HEK293 (cell line): ENCODE measurements around the gene VRK3.
"Not testable (repeated sequence)": the region's sequence is repeated elsewhere in the genome, so short reads cannot be mapped to it uniquely, and the experiment has no call there.

Source experiments
- CTCF ChIA-PET: fragments of 350-600 bp; formaldehyde crosslinking; extraction: SDS; loops from one replicate; lab custom pipeline; 2021; ENCODE audit warnings: antibody characterized with exemption; lab: Yijun Ruan, JAX
- POLR2A ChIA-PET: fragments of 300-600 bp; formaldehyde crosslinking; extraction: SDS; loops from one replicate; lab custom pipeline; 2020; ENCODE audit warnings: antibody characterized with exemption, inconsistent platforms; lab: Yijun Ruan, JAX
- H3K27ac ChIP-seq: fragments of 200-500 bp; sonication (Bioruptor generic); 2 replicates; pipeline ENCODE4 v1.5.1; 2014; ENCODE audit warnings: low read depth, low read length, control low read depth, inconsistent platforms; ENCODE audit errors: extremely low read depth
- H3K36me3 ChIP-seq, 2 experiments: fragments of 200-500 bp in 1 of 2; sonication (Bioruptor generic) in 1 of 2; 1 replicate in 1 of 2; 2 replicates in 1 of 2; pipeline ENCODE4 v1.5.1; 2014 to 2017; ENCODE audit warnings: inconsistent platforms in 2 of 2, low read length in 2 of 2; ENCODE audit not compliant: control insufficient read depth in 2 of 2, insufficient read depth in 1 of 2
- H3K4me1 ChIP-seq: fragments of 200-500 bp; sonication (Bioruptor generic); 2 replicates; pipeline ENCODE4 v1.5.1; 2014; ENCODE audit warnings: mild to moderate bottlenecking, low read length, inconsistent platforms; ENCODE audit not compliant: control insufficient read depth, insufficient read depth
- H3K4me3 ChIP-seq: 2 replicates; pipeline ENCODE4 v1.5.1; 2011; ENCODE audit warnings: low read depth, mild to moderate bottlenecking, control low read depth, low read length, moderate library complexity
- H3K9me3 ChIP-seq: fragments of 200-500 bp; sonication (Bioruptor generic); 2 replicates; pipeline ENCODE4 v1.5.1; 2014; ENCODE audit warnings: low read depth, low read length, inconsistent platforms; ENCODE audit not compliant: control insufficient read depth, insufficient read depth
- KLF7 ChIP-seq: fragments of 450-650 bp; formaldehyde crosslinking; IDR thresholded peaks from 2 replicates; pipeline ENCODE4 v1.5.1; 2016; ENCODE audit warnings: missing biosample characterization, missing genetic modification characterization, borderline replicate concordance
- ZBTB21 ChIP-seq: fragments of 450-650 bp; formaldehyde crosslinking; IDR thresholded peaks from 2 replicates; pipeline ENCODE4 v1.5.1; 2017; ENCODE audit warnings: missing biosample characterization, missing genetic modification characterization
- ZFP41 ChIP-seq: fragments of 450-650 bp; formaldehyde crosslinking; IDR thresholded peaks from 2 replicates; pipeline ENCODE4 v1.5.1; 2016; ENCODE audit warnings: missing biosample characterization, missing genetic modification characterization, borderline replicate concordance
- ZFP69B ChIP-seq: fragments of 450-650 bp; formaldehyde crosslinking; IDR thresholded peaks from 2 replicates; pipeline ENCODE4 v1.5.1; 2016; ENCODE audit warnings: missing biosample characterization, missing genetic modification characterization
- ZNF121 ChIP-seq: fragments of 450-650 bp; formaldehyde crosslinking; IDR thresholded peaks from 2 replicates; pipeline ENCODE4 v1.5.1; 2016; ENCODE audit warnings: missing biosample characterization, missing genetic modification characterization
- ZNF138 ChIP-seq: fragments of 450-650 bp; formaldehyde crosslinking; IDR thresholded peaks from 2 replicates; pipeline ENCODE4 v1.5.1; 2016; ENCODE audit warnings: missing biosample characterization, missing genetic modification characterization, borderline replicate concordance
- ZNF2 ChIP-seq: fragments of 450-650 bp; formaldehyde crosslinking; IDR thresholded peaks from 2 replicates; pipeline ENCODE4 v1.5.1; 2016; ENCODE audit warnings: missing biosample characterization, missing genetic modification characterization
- ZNF37A ChIP-seq: fragments of 450-650 bp; IDR thresholded peaks from 2 replicates; pipeline ENCODE4 v1.5.1; 2018; ENCODE audit warnings: missing biosample characterization, missing genetic modification characterization
- ZNF544 ChIP-seq: fragments of 450-650 bp; formaldehyde crosslinking; IDR thresholded peaks from 2 replicates; pipeline ENCODE4 v1.5.0; 2017; ENCODE audit warnings: missing biosample characterization, missing genetic modification characterization
- ZNF555 ChIP-seq: fragments of 450-650 bp; formaldehyde crosslinking; conservative IDR thresholded peaks from 2 replicates; pipeline ENCODE4 v1.5.1; 2017; ENCODE audit warnings: missing biosample characterization, mild to moderate bottlenecking, missing genetic modification characterization, inconsistent platforms
- ZNF776 ChIP-seq: fragments of 450-650 bp; formaldehyde crosslinking; IDR thresholded peaks from 2 replicates; pipeline ENCODE4 v1.5.0; 2017; ENCODE audit warnings: missing biosample characterization, missing genetic modification characterization, borderline replicate concordance
- ZSCAN16 ChIP-seq: fragments of 450-650 bp; formaldehyde crosslinking; IDR thresholded peaks from 2 replicates; pipeline ENCODE4 v1.5.1; 2016; ENCODE audit warnings: missing biosample characterization, missing genetic modification characterization
- TF ChIP-seq, protein P1 (sequence below): fragments of 450-650 bp; formaldehyde crosslinking; IDR thresholded peaks from 2 replicates; pipeline ENCODE4 v1.5.1; 2016; ENCODE audit warnings: missing biosample characterization, missing genetic modification characterization, low read depth
- TF ChIP-seq, protein P2 (sequence below): fragments of 450-650 bp; IDR thresholded peaks from 2 replicates; pipeline ENCODE4 v1.5.1; 2018; ENCODE audit warnings: missing biosample characterization, missing genetic modification characterization
- TF ChIP-seq, protein P3 (sequence below): fragments of 450-650 bp; formaldehyde crosslinking; IDR thresholded peaks from 2 replicates; pipeline ENCODE4 v1.5.1; 2016; ENCODE audit warnings: missing biosample characterization, missing genetic modification characterization
- TF ChIP-seq, protein P4 (sequence below): fragments of 450-650 bp; formaldehyde crosslinking; IDR thresholded peaks from 2 replicates; pipeline ENCODE4 v1.5.1; 2017; ENCODE audit warnings: missing biosample characterization, missing genetic modification characterization
- TF ChIP-seq, protein P5 (sequence below): fragments of 450-650 bp; formaldehyde crosslinking; IDR thresholded peaks from 2 replicates; pipeline ENCODE4 v1.5.1; 2017; ENCODE audit warnings: missing biosample characterization, mild to moderate bottlenecking, missing genetic modification characterization, moderate library complexity

Gene VRK3

DNA sequence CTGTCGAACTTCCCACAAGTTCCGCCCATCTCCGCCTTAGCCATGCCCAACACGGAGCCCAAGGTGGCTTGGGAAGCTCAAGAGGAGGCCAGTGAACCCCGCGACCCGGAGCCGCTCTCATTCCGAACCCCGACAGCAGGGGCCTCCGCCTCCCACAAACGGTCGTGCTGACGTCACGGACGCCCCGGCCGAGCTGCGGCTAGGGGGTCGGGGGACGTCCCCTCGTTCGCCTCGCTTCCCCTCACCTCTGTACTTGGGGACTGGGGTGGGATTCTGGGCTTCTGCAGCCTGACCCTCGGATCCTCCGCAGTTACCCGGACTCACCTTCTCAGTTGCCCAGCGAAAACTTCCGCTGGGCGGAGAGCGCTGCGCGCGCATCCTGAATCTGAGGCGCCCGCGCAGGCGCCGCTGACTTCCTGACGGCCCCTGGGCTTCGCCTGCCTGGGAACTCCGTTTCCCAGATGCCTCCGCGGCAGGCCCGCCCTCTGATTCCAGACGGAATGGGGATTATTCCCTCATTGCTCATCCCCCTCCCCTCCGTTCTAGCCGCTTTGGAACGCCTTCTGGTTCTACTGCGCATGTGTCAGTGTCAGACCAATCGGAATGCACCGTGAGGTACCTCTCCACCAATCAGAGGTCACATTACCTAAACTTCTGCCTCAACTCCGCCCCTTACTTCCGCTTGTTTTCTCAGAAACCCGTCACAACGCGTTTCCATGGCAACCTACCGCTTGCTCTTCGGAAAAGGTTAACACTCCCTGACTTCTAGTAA is at the start of gene VRK3 (continued):
- TF ChIP-seq, protein P1, sequence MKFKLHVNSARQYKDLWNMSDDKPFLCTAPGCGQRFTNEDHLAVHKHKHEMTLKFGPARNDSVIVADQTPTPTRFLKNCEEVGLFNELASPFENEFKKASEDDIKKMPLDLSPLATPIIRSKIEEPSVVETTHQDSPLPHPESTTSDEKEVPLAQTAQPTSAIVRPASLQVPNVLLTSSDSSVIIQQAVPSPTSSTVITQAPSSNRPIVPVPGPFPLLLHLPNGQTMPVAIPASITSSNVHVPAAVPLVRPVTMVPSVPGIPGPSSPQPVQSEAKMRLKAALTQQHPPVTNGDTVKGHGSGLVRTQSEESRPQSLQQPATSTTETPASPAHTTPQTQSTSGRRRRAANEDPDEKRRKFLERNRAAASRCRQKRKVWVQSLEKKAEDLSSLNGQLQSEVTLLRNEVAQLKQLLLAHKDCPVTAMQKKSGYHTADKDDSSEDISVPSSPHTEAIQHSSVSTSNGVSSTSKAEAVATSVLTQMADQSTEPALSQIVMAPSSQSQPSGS (tag by site-specific recombination), result peak; percentile 34; the same call in 1 of the 2 replicates

DNA sequence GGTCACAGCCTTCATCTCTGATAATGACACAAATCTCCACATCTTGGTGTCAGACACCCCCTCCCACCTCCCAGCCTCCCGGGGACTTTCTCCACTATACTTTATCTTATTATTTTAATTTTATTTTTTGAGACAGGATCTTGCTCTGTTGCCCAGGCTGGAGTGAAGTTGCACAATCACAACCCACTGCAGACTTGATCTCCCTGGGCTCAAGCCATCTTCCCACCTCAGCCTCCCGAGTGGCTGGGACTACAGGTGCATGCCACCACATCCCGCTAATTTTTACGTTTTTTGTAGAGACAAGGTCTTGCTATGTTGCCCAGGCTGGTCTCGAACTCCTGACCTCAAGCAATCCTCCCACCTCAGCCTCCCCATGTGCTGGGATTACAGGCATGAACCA is 43.2 kb upstream of the VRK3 start:
- H3K9me3 ChIP-seq, CTCF ChIA-PET, H3K36me3 ChIP-seq, H3K4me1 ChIP-seq, H3K27ac ChIP-seq, H3K4me3 ChIP-seq: not testable (repeated sequence)
- TF ChIP-seq ZNF121, result peak; percentile 94
- POLR2A ChIA-PET, result interaction anchor here (0.6 kb wide), 1 partner anchor 326 kb away, joined by 3 read pairs; no protein-coding TSS in a partner anchor

DNA sequence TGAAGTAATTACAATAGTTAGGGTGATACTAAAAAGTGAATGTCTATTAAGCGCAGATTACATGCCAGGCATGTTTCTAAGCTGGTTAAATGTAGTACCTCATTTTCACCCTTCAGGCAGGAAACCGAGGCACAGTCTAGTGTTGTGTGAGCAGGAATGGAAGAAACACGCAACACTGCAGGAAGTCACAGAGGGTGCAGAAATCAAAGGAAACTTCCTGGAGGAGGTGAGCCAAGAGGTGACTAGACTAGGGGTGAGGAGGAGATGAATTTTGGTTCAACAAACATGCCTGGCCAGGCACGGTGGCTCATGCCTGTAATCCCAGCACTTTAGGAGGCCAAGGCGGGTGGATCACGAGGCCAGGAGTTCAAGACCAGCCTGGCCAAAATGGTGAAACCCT is 42.4 kb upstream of the VRK3 start:
- no peaks in the 10 kb centered on the region for H3K36me3 ChIP-seq
- H3K27ac ChIP-seq, result no peak overlapping the region
- no peak for TF ChIP-seq ZFP69B (tag by site-specific recombination)
- TF ChIP-seq, protein P2, sequence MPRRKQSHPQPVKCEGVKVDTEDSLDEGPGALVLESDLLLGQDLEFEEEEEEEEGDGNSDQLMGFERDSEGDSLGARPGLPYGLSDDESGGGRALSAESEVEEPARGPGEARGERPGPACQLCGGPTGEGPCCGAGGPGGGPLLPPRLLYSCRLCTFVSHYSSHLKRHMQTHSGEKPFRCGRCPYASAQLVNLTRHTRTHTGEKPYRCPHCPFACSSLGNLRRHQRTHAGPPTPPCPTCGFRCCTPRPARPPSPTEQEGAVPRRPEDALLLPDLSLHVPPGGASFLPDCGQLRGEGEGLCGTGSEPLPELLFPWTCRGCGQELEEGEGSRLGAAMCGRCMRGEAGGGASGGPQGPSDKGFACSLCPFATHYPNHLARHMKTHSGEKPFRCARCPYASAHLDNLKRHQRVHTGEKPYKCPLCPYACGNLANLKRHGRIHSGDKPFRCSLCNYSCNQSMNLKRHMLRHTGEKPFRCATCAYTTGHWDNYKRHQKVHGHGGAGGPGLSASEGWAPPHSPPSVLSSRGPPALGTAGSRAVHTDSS (tag by site-specific recombination), result no peak
- TF ChIP-seq, protein P3, sequence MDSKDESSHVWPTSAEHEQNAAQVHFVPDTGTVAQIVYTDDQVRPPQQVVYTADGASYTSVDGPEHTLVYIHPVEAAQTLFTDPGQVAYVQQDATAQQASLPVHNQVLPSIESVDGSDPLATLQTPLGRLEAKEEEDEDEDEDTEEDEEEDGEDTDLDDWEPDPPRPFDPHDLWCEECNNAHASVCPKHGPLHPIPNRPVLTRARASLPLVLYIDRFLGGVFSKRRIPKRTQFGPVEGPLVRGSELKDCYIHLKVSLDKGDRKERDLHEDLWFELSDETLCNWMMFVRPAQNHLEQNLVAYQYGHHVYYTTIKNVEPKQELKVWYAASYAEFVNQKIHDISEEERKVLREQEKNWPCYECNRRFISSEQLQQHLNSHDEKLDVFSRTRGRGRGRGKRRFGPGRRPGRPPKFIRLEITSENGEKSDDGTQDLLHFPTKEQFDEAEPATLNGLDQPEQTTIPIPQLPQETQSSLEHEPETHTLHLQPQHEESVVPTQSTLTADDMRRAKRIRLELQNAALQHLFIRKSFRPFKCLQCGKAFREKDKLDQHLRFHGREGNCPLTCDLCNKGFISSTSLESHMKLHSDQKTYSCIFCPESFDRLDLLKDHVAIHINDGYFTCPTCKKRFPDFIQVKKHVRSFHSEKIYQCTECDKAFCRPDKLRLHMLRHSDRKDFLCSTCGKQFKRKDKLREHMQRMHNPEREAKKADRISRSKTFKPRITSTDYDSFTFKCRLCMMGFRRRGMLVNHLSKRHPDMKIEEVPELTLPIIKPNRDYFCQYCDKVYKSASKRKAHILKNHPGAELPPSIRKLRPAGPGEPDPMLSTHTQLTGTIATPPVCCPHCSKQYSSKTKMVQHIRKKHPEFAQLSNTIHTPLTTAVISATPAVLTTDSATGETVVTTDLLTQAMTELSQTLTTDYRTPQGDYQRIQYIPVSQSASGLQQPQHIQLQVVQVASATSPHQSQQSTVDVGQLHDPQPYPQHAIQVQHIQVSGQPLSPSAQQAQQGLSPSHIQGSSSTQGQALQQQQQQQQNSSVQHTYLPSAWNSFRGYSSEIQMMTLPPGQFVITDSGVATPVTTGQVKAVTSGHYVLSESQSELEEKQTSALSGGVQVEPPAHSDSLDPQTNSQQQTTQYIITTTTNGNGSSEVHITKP (tag by site-specific recombination), result no peak
- no peak for TF ChIP-seq ZNF2 (tag by site-specific recombination)
- no peak for TF ChIP-seq ZNF555 (tag by site-specific recombination)
- TF ChIP-seq ZBTB21 (tag by site-specific recombination), result no peak
- TF ChIP-seq ZNF37A, result no peak
- TF ChIP-seq, protein P4, sequence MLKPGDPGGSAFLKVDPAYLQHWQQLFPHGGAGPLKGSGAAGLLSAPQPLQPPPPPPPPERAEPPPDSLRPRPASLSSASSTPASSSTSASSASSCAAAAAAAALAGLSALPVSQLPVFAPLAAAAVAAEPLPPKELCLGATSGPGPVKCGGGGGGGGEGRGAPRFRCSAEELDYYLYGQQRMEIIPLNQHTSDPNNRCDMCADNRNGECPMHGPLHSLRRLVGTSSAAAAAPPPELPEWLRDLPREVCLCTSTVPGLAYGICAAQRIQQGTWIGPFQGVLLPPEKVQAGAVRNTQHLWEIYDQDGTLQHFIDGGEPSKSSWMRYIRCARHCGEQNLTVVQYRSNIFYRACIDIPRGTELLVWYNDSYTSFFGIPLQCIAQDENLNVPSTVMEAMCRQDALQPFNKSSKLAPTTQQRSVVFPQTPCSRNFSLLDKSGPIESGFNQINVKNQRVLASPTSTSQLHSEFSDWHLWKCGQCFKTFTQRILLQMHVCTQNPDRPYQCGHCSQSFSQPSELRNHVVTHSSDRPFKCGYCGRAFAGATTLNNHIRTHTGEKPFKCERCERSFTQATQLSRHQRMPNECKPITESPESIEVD (tag by site-specific recombination), result no peak
- TF ChIP-seq ZNF776 (tag by site-specific recombination), result no peak
- TF ChIP-seq, protein P5, sequence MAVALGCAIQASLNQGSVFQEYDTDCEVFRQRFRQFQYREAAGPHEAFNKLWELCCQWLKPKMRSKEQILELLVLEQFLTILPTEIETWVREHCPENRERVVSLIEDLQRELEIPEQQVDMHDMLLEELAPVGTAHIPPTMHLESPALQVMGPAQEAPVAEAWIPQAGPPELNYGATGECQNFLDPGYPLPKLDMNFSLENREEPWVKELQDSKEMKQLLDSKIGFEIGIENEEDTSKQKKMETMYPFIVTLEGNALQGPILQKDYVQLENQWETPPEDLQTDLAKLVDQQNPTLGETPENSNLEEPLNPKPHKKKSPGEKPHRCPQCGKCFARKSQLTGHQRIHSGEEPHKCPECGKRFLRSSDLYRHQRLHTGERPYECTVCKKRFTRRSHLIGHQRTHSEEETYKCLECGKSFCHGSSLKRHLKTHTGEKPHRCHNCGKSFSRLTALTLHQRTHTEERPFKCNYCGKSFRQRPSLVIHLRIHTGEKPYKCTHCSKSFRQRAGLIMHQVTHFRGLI (tag by site-specific recombination), result no peak
- no peak for TF ChIP-seq ZNF138 (tag by site-specific recombination)
- no peak for TF ChIP-seq ZNF544 (tag by site-specific recombination)
- no peak for TF ChIP-seq KLF7
- no peak for TF ChIP-seq ZSCAN16 (tag by site-specific recombination)
- TF ChIP-seq ZFP41 (tag by site-specific recombination), result no peak
- ChIA-PET CTCF (no interaction called here), POLR2A (no interaction called here)
- no peak overlapping the region for H3K4me3 ChIP-seq
- H3K9me3 ChIP-seq, result no peaks in the 10 kb centered on the region
- no peaks in the 10 kb centered on the region for H3K4me1 ChIP-seq
